Measurements from ENCODE around the gene ACACA.

ACACA gene

GRCh38 chr17:37039269-37039668 is 367.4 kb downstream of the ACACA start:
- DNase-seq (ENCODE audit: low read depth, low spot score), result no peak

- no peak for DNase-seq (ENCODE audit: low read depth, low spot score)
These were observed 369.0 kb downstream of the ACACA start for GRCh38 chr17:37037590-37038155.
